GM18526 (cell line): Measurements from ENCODE around the gene MESP2.

Experiments
- POLR2A ChIP-seq: IDR thresholded peaks from 3 replicates; pipeline ENCODE4 v1.6.1; 2011; ENCODE audit not compliant: insufficient read length; ENCODE audit errors: extremely low read depth

Gene MESP2

GRCh38 chr15:89776274-89777072 is at the start of gene MESP2:
MESP2 (plus strand) TSS chr15:89776332; CDS start chr15:89776358, 26 bp downstream.
- TF ChIP-seq POLR2A, result no peak

DNA sequence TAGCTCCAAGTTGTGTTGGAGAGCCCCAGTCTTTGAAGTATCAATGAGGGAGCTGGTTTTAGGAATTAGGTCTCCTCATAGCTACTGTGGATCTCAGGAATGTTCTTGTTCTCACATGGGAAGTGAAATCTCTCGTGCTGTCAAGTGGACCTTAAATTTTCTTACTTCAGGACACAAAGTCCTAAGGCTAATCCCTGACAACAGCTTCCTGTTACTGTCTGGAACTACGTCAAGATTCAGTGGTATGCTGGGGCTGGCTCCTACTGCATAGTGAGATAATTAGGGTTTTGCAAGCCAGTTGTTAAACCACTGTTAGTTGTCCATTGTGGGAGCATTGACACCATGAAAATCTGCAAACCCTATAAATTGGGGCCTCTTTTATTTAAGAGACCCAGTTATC is 47.9 kb upstream of the MESP2 start:
- no peak for TF ChIP-seq POLR2A

DNA sequence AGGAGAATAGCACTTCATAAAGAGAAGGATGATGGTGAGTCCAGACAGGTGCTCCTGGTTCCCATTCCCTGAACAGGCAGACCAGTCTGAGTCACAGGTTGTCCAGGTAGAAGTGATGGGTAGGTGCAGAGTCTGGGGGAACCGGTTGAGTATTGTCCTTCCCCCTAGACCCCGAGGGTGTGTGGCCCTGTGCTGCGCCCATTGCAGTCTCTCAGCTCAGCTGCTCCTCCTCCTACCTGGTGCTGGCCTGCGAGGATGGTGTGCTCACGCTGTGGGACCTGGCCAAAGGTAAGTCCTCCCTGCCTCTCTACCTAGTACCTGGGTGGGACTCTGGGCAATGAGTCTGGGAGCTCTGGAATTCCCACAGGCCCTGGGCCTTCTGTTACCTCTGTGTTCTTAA is 44.9 kb upstream of the MESP2 start:
- no peak for TF ChIP-seq POLR2A

- no peak for TF ChIP-seq POLR2A
Observed at GRCh38 chr15:89732451-89733172, 43.5 kb upstream of the MESP2 start.

GRCh38 chr15:89735773-89736172 is 40.4 kb upstream of the MESP2 start:
- TF ChIP-seq POLR2A, result no peak

DNA sequence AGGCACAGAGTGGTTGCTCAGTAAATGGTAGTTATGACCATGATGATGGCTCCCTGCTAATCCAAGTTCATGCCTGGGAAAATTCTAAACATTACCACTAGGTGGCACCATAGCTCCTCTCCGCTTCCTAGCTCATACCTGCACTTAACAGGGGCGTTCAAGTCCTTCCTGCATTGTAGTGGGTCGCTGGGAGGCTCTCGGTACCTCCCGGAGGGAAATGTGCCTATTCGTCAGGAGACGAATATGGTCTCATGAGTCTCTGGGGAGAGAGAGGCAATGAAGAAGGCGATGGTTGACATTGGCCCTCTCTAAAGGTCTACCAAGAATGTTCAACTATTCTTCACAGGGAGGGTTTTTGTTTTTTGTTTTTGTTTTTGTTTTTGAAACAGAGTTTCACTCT is 36.0 kb upstream of the MESP2 start:
- TF ChIP-seq POLR2A, result no peak

DNA sequence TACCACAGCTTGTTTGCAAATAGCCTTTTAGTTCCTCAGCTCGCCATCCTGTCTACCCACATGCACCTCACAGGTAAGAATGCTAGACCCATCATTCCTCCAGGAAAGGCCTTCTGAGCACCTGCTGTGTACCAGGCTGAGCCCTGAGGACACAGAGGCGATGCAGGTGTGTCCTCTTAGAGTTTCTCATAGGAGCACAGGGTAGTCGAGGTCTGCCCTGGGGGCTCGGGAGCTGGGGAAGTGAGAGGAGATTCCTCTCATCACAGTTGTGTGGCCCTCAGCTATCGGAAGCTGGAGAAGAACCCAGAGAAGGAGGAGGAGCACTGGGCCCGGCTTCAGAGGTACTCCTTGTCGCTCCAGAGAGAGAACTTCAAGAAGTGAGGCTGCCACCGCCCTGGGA is 33.1 kb upstream of the MESP2 start:
- TF ChIP-seq POLR2A, result no peak

- no peak for TF ChIP-seq POLR2A
Observed at GRCh38 chr15:89743594-89743993, 32.5 kb upstream of the MESP2 start.

DNA sequence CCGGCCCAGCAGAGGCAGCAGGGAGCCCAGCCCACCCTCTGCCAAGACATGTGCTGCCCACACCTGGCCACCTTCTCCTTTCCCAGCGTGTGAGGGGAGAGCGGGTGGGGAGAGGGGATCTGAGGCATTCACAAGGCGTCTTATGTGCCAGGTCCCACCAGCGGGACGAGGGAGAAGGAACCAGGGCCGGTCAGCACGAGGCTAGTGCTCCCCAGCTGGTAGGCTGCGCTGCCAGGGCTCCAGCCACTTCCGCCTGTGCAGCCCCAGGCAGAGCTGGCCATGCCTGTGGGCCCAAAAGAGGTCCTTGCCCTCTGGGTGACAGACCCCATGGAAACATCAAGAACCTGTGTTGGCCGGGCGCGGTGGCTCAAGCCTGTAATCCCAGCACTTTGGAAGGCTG is 31.0 kb upstream of the MESP2 start:
- no peak for TF ChIP-seq POLR2A

GRCh38 chr15:89745768-89746167 is 30.4 kb upstream of the MESP2 start:
- no peak for TF ChIP-seq POLR2A

DNA sequence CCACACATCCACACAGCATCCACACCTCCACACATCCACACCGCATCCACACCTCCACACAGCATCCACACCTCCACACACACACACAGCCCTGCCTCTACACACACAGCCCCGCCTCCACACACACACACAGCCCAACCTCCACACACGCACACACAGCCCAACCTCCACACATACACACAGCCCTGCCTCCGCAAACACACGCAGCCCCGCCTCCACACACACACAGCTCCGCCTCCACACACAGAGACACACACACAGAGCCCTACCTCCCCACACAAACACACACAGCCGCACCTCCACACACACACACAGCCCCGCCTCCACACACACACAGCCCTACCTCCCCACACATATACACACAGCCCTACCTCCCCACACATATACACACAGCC is 29.7 kb upstream of the MESP2 start:
- no peak for TF ChIP-seq POLR2A

DNA sequence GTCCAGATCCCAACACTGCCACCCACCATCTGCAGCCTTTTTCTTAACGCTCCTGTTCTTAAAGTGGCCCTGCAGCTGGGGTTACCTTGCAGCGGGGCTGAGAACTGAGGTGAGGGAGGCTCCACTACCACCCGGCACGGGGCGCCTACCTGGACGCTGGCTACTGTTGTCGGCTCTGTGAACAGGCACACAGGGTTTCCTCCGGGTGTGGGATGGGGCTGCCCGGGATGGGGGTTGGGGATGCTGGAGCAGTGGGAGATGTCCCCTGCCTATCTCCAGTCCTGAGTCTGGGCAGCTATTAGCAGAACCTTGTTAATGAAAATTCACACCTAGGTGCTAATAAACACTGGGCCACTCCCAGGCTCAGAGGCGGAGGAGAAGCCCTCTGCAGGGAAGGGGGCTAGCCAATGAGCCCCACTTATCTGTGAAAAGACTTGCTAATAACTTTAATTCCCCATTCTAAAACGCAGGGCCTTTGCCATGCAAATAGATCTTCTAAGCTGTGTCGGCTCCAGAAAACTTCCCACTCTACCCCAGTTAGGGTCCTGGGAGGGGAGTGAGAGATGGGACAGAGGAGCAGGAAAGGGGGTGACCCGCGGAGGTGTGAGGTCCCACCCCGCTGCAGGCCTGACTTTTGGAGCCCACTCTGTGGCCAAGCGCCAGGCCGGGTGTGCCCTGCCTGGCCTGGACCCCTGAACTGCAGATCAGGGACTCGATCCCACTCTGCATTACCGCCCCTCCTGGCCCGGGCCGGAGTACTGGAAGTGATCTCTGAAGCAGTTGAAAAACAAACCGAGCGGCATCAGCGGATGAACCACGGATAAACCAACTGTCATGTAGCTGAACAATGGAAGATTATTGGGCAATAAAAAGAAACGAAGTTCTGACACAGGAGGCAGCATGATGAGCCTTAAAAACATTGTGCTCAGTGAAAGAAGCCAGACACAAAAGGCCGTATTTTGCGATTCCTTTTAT is 28.1 kb upstream of the MESP2 start:
- TF ChIP-seq POLR2A, result no peak

DNA sequence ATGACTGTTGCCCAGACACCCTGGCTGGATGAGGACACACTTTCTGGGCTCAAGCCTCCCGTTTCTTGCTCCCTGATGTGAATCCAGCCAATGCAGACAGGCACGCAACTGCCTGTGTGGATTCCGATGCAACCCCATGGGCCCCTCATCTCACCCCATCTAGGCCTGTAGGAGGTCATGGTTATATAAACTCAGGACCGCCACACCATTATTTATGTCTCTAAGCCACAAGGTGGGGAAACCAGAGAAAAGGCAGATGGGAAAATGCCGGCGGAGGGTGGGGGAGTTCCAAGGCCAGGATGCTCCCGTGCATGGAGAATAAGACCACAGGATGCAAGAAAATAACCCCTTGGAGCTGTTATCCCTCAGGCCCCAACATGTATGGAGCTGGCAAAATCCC is 27.1 kb upstream of the MESP2 start:
- TF ChIP-seq POLR2A, result no peak

DNA sequence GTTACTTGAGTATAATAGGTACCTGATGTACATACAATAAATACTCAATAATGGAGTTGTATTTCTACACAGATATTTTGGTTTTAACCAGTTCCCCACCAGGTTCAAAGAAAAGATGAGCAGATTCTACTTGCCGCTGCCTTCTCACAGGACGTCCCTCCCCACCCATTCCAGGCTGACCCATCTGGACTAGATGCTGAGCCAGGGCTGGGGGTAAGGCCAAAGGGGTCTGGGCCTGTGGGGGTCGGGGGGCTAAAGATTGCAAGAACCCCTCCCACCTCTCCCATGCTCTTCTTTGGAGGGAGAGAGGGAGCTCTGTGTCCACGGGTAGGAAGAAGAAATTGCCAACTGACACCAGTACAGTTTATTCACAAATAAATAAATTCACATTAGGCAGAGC is 26.6 kb upstream of the MESP2 start:
- no peak for TF ChIP-seq POLR2A

- no peak for TF ChIP-seq POLR2A
Observed at GRCh38 chr15:89749951-89750559, 26.1 kb upstream of the MESP2 start.
